Kidney (tissue), 14 donors: ENCODE measurements around the gene KLHL22. TPM values are rescaled to one million over a fixed set of nuclear protein-coding genes. Genes with fewer than 3 reads are reported as not detected.

Experiments
- DNase-seq, 5 donors: peaks; one replicate each; pipeline ENCODE4 v3.0.0-alpha.2; 2013 to 2020
- FAIRE-seq: peaks from 2 replicates; lab custom pipeline; 2012; peaks lifted over from hg19 to GRCh38; lab: Jason Lieb, UNC
- H3K27ac ChIP-seq, 2 donors: one replicate each; pipeline ENCODE4 v1.7.0; 2013; ENCODE audit warnings: low read depth in 2 of 2, low read length in 2 of 2, inconsistent platforms in 1 of 2
- H3K27me3 ChIP-seq: one replicate; pipeline ENCODE4 v1.7.1; 2013; ENCODE audit warnings: low read length, inconsistent platforms; ENCODE audit not compliant: control insufficient read depth, insufficient read depth
- H3K36me3 ChIP-seq, 3 donors: one replicate each; pipeline versions ENCODE4 v1.7.0 to v1.7.1; 2013; ENCODE audit warnings: low read length in 3 of 3, control low read depth in 1 of 3, inconsistent platforms in 1 of 3; ENCODE audit not compliant: insufficient read depth in 3 of 3, control insufficient read depth in 2 of 3
- H3K4me1 ChIP-seq, 3 donors: one replicate each; pipeline versions ENCODE4 v1.7.0 to v1.7.1; 2013; ENCODE audit warnings: low read length in 3 of 3, inconsistent platforms in 1 of 3, low read depth in 1 of 3; ENCODE audit not compliant: control insufficient read depth in 2 of 3, insufficient read depth in 2 of 3
- H3K4me3 ChIP-seq, 3 donors: one replicate each; pipeline versions ENCODE4 v1.7.0 to v1.8.1; 2013; ENCODE audit warnings: low read length in 3 of 3, control low read depth in 1 of 3, inconsistent platforms in 1 of 3
- H3K9ac ChIP-seq, 3 donors: one replicate each; pipeline versions ENCODE4 v1.7.0 to v1.7.1; 2013; ENCODE audit warnings: low read length in 3 of 3, control low read depth in 1 of 3, inconsistent platforms in 1 of 3
- H3K9me3 ChIP-seq, 3 donors: one replicate each; pipeline versions ENCODE4 v1.7.0 to v1.7.1; 2013; ENCODE audit warnings: low read length in 3 of 3, control low read depth in 1 of 3, inconsistent platforms in 1 of 3; ENCODE audit not compliant: control insufficient read depth in 2 of 3, insufficient read depth in 1 of 3
- CTCF ChIP-seq: IDR thresholded peaks from 3 replicates; pipeline ENCODE4 v1.5.1; 2012; ENCODE audit warnings: mild to moderate bottlenecking, moderate library complexity, borderline replicate concordance; ENCODE audit not compliant: insufficient read depth; ENCODE audit errors: extremely low read depth
- intact Hi-C: fragments of 100-400 bp; cut with DNase I; formaldehyde crosslinking; loops from one replicate; pipeline ENCODE4 v1.11.1; 2022
- polyA plus RNA-seq: library from polyadenylated mRNA; stranded (reverse); fragments of 350-450 nt; fragmentation: Illumina TruSeq; extraction: RNeasy Lipid Tissue Mini Kit (QIAGEN cat#74804); gene quantifications from one replicate; pipeline ENCODE4 v1.2.3, GENCODE V29; 2014; ENCODE audit warnings: low read depth, low replicate concordance; ENCODE audit not compliant: insufficient read depth
- total RNA-seq: library from RNA; stranded (reverse); fragmentation: NEBNext Ultra II Directional; extraction: Animal tissue kit (Norgen Biotek cat#: 25700); gene quantifications from one replicate; pipeline ENCODE4 v1.2.1, GENCODE V29; 2021
- donor health status: control.
- donor health status: control.
- donor health status: control.
- donor health status: control.
- donor health status: control.
- donor health status: DM: yes; HTN: yes; CAD: no.
- donor health status: Normal renal cell carcinoma (clear cell type).

The KLHL22 gene
- total and polyA plus RNA-seq, 2 donors from 2014 or later, result 22.4 to 24.3 TPM

GRCh38 chr22:20423008-20423905, 72.3 kb downstream of the KLHL22 start:
- no peak overlapping the region for H3K9ac ChIP-seq
- peaks cover 2% of the 10 kb centered on the region for H3K27me3 ChIP-seq
- H3K4me1 ChIP-seq, result peaks cover 0 to 7% (median 0%) of the 10 kb centered on the region in 3 donors
- no peak overlapping the region for H3K4me3 ChIP-seq
- DNase-seq, result peak in 2 of 5 donors; percentile 55 to 72
- no peak overlapping the region for H3K27ac ChIP-seq
- intact Hi-C loops, result no loop called here
- TF ChIP-seq CTCF, result no peak
- no peaks in the 10 kb centered on the region for H3K9me3 ChIP-seq
- no peak for FAIRE-seq
- peaks cover 0 to 4% (median 0%) of the 10 kb centered on the region in 3 donors for H3K36me3 ChIP-seq

GRCh38 chr22:20422271-20423007, 73.2 kb downstream of the KLHL22 start:
- Histone ChIP-seq H3K4me3 (no peak overlapping the region), H3K9me3 (no peaks in the 10 kb centered on the region), H3K36me3 (peaks cover 0 to 4% (median 0%) of the 10 kb centered on the region in 3 donors), H3K4me1 (peaks cover 0 to 8% (median 0%) of the 10 kb centered on the region in 3 donors), H3K27me3 (peaks cover 2% of the 10 kb centered on the region), H3K27ac (no peak overlapping the region), H3K9ac (no peak overlapping the region)
- peak in 3 of 5 donors; percentile 58 to 72 (median 68) for DNase-seq
- intact Hi-C loops, result no loop called here
- FAIRE-seq, result no peak
- TF ChIP-seq CTCF, result no peak

- no peaks in the 10 kb centered on the region for H3K27me3 ChIP-seq
- intact Hi-C loops, result no loop called here
- H3K9ac ChIP-seq, result no peak overlapping the region
- no peaks in the 10 kb centered on the region for H3K36me3 ChIP-seq
- peaks cover 0 to 8% (median 0%) of the 10 kb centered on the region in 3 donors for H3K4me1 ChIP-seq
- H3K9me3 ChIP-seq, result no peaks in the 10 kb centered on the region
- FAIRE-seq, result no peak
- H3K4me3 ChIP-seq, result no peak overlapping the region
- no peak for TF ChIP-seq CTCF
- peak in 1 of 5 donors; percentile 11 for DNase-seq
- H3K27ac ChIP-seq, result no peak overlapping the region
Observed at GRCh38 chr22:20421507-20421874, 74.1 kb downstream of the KLHL22 start.
